HG03575 (cell line): ENCODE measurements around the gene TRDN.
"Not testable (repeated sequence)": the region's sequence is repeated elsewhere in the genome, so short reads cannot be mapped to it uniquely, and the experiment has no call there.

Experiments
- ATAC-seq: cut with Tn5 transposase; IDR thresholded peaks from one replicate; pipeline ENCODE4 v1.9.1; 2021; ENCODE audit not compliant: unreplicated experiment, insufficient number of reproducible peaks, low FRiP score; ENCODE audit errors: extremely low read depth

TRDN gene

DNA sequence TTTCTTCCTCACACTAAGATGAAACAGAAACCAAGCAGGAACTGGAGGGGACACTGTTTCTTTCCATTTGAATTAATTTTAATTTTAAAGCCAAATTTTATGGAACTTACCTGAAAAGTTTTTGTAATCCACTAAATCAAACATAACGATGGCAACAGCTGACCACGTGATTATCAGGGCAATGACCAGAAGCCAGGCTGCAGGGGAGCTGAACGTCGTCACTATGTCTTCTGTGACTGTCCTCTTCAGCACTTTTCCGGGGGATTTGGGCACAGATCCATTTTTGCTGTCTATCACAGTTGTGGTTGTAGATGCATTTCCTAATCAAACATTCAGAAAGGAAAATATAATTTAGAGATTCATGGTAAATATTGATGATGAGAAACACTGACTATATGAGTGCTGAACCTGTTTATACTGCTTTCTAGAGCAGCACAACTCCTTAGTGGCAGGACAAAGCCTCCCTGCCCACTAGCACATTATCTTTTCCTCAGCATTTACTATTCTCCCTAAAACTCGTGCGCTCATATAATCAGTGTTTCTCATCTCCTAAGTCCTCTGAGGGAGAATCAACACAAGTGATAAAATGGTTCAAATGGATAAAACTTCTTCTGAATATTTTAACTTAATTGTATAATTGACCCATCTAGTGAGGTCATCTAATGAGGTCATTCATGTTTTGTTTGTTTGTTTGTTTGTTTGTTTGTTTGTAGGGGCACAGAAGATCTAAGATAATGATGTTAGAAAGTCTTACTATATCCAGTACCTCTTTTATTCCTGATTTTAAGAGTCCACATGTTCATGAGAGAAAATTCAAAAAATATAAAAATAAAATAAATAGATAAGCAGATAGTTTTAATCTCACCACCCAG lies 65.7 kb downstream of the TRDN start:
- ATAC-seq, result no peak

- ATAC-seq, result no peak
Measured at GRCh38 chr6:123569575-123569974, 67.2 kb downstream of the TRDN start.

GRCh38 chr6:123565529-123565928 lies 71.2 kb downstream of the TRDN start:
- no peak for ATAC-seq

- ATAC-seq, result no peak
Measured at GRCh38 chr6:123564361-123564760, 72.4 kb downstream of the TRDN start.

DNA sequence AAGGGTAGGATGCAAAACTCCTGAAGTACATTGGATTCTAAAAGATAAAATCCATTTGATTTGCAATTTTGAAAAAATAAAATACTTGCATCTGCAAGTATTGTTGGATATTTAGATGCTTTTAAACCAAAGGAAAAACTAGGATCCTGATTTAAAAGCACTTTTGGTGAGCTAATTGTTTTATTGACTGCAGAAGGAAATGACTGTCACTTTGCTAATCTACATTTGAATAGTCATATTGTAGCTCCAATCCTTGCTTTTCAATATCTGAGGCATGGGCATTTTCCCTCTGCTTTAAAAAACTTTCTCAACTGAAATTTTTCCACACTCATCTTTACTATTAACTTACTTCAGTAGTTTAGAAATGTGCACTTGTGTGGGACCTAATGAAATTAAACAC lies 74.1 kb downstream of the TRDN start:
- no peak for ATAC-seq

GRCh38 chr6:123562264-123562663 lies 74.5 kb downstream of the TRDN start:
- no peak for ATAC-seq

- ATAC-seq, result not testable (repeated sequence)
Measured at GRCh38 chr6:123559816-123560215, 76.9 kb downstream of the TRDN start.

DNA sequence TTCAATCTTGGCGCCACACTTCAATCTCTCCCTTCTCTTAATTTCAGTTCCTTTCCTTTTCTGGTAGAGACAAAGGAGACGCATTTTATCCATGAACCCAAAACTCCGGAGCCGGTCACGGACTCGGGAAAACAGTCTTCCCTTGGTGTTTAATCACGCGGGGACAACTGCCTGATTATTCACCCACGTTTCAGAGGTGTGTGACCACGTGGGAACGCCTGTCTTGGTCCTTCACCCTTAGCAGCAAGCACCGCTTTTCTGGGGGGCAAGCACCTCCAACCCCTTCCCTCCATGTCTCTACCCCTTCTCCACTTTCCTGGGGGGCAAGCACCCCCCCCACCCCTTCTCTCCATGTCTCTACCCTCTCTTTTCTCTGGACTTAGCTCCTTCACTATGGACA lies 79.3 kb downstream of the TRDN start:
- ATAC-seq, result not testable (repeated sequence)

DNA sequence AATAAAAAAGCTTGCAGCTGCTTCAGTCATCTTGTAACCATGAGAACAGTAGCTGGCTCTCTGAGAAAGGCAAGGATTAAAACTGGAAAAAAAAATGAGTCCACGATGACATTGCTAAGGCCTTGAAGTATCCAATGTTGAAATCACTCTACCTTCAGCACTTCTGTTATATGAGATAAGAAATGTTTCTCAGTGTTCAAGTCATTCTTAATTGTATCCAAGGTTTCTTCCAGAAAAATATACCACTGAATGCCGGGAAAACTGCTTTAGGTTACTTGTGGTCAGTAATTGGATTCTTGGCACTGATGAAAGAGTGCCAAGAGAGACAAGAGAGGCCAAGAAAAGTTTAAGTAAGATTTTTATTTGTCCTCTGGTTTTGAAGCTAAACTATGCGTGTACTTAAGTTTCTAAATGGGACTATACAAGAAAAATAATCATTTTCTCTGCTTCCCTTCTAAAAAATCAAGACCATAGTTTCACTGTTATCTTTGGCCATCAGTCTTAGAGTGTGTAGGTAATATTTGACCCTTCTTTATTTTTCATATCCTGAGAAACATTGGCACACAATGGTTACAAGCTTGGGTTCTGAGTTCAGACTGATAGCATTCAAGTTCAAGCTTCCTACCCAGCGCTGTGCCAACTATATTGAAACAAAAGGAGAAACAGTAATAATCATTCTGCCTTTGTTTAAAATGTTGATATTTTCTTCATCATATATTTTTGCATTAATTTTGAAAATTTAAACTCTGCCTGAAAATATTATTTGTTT lies 84.6 kb downstream of the TRDN start:
- no peak for ATAC-seq

DNA sequence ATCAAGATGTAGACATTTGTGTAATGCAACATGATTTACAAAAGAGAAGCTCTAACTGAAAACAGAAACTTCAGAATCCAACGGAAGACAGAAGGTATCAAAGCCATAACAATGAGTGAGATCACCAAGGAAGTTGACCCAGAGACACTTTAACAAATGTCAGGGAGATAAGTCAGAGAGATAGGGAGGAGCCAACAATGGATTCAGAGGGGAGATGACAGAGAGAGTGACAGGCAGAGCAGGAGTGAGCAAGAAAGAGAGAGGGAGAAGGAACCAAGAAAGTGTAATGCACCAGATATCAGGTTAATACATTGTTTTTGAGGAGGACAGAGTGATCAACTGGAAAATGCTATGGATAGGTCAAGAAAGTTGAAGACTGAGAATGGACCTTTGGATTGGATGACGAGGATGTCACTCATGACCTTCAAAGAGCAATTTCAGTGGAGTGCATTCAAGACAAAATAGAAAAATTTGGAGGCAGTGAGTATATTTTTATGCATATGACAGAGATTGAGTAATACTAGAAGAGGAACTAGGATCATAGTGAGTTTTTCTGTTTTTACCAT lies 86.6 kb downstream of the TRDN start:
- no peak for ATAC-seq

GRCh38 chr6:123549476-123549875 lies 87.3 kb downstream of the TRDN start:
- ATAC-seq, result no peak

DNA sequence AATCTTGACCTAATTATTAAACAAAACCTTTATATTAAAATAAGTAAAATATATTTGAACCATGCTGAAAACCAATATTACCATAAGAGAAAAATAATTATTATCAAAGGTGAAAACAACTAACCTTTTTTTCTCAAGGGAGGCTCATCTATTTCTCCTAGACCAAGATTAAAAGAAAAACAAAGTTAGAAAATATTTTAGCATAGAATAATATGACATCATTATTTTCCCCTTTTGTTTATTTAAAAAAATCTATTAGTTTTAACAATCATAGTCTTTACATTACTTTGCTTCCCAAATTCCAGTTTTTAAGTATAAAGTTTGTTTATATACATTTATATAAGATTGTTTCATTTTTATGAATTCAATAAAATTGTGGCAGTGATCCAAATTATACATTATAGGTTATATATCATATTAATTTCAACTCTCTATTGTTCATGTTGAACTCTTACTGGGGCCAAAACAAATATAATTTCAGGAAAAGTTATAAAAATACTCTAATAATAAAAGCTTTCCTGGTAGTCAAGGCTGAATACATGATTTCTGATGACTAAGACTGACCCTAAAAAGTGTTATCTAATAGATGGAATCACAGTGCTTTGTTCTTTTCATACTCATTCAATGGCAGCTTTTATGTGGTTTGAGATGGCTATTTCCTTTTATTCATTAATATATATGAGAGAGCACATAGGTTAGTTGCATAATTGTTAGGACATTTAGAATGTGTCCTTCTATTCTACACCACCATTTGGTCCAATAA lies 89.4 kb downstream of the TRDN start:
- ATAC-seq, result no peak

DNA sequence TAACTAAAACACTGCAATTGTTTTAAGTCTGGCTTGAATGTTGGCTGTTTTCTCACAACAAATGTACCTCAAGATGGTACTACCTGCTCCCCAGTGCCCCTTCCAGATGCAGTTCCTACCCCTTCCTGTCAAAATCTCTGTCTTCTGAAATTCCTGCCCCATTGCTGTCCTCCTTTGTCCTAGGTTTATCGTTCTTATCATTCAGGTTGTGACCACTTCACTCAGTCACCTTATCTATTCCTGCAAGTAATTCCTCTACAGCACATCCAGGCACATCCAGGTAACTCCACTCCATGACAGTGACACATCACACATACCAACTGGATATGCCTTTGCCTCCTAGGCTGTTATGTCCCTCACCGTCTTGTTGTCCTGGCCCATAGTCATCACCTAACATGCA lies 90.2 kb downstream of the TRDN start:
- no peak for ATAC-seq

DNA sequence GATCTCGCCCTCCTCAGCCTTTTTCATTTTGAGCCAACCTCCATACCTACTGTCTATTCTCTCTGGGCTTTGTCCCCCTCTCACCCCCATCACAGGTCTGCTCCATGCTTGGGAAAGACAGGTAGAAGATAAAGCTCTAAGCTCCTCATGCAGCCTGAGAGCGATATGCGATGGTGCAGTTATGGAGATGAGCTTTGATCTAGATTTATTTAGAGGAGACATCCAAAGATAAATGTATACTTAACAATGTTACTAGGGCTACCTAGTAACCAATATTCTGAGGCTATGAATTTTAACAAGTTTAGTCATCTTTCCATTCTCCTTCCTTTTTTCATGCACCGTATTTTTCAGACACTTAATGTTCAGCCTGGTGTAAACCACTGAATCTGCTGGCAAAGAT lies 95.3 kb downstream of the TRDN start:
- ATAC-seq, result no peak

DNA sequence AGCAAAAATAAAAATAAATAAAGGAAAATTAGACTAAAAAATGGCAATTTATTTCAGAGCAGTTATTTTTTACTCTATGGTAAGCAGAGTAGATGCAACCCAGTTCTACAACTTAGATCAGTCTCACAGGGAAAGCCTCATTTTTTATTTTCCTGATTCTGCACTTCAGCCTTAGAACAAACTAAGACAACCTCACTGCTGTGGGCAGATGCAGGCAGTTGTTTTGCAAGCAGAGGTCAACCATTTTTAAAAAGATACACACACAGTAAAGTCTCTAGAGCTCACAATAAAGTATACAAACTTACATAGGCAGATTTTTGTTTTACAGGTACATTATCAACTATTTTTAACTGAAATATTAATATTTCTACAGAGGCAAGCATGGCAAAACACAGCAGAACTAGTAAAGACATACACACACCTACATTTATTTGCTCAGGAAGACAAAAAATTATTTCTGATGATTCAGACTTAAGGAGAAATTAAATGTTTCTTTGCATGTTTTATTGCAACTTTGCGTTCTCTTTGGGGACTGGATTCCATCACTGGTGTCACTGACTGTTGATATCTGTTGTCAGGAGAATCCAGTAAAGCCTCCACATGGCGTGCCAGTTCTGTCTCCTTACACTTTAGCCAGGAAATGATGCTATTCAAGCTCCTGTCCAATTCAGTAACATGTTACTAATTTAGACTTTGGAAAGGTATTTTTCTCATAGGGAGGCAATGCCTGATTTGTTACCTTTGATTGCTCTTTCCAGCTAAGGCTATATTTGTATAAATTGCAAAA lies 102.7 kb downstream of the TRDN start:
- ATAC-seq, result no peak

DNA sequence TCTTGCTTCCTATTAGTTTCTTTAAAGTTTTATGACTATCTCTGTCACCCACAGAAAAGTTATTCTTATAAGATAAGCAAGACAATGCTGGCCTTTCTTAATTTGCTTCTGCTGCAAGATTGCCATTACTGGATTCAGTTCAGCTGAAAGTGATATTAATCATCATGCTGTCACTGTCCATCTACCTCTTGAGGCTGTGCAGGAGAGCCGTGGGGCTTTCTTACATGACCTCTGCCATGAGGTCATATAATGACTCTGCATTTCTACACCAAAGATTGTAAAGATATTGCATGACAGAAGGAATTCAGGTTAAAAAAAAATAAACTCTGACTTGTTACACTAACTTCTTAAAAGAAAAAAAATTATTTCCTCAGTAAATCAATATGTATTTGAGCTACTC lies 106.9 kb downstream of the TRDN start:
- no peak for ATAC-seq

DNA sequence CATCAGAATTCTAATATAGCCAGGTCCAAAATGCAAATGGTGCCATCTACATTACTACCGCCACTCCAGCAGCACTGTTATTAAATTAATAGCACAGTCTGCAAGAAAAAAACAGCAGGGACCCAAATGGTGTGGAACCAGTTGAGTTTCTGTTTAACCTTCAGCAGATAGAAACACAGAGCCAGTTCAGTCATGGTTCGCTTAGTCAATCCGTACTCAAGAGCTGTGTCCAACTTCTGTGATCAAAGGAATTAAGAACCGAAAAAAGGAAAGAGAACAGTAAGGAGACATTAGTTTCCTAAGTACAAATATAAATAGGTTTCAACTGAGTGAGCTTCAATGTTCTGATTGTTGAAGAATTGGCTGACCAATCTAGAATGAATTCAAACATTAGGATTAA lies 107.7 kb downstream of the TRDN start:
- no peak for ATAC-seq

DNA sequence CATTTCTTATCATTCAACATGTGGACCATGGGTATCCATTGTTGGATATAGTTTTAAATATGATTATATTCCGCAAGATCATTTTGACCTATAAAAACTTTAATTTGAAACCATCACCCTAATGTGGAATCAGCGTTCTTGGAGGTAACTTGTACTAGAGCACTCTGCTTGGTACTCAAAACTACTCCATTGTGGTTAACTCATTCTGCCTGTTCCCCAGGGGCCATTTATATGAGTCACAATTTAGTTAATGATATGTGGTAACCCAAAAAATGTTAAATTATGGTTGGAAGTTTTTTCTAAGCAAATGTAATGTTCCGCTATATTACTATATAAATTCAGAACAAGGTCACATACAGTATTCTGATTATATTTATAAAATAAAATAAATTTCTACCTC lies 109.3 kb downstream of the TRDN start:
- no peak for ATAC-seq

- ATAC-seq, result peak; percentile 54
Measured at GRCh38 chr6:123526128-123526527, 110.6 kb downstream of the TRDN start.
